Glutamatergic neuron (in vitro differentiated cells): ENCODE results near the gene MRPL47. TPM values are rescaled to one million over a fixed set of nuclear protein-coding genes. Genes with fewer than 3 reads are reported as not detected.

Experiments
- DNase-seq: peaks from one replicate; pipeline ENCODE4 v3.0.0; 2022
- H3K27ac Mint-ChIP-seq: one replicate; pipeline ENCODE4 v1.8.0; 2020; ENCODE audit warnings: mild to moderate bottlenecking, mixed read lengths, inconsistent platforms; ENCODE audit not compliant: unreplicated experiment
- H3K27me3 Mint-ChIP-seq: one replicate; pipeline ENCODE4 v1.8.0; 2020; ENCODE audit warnings: mild to moderate bottlenecking, moderate library complexity, mixed read lengths, inconsistent platforms; ENCODE audit not compliant: unreplicated experiment
- H3K36me3 Mint-ChIP-seq: one replicate; pipeline ENCODE4 v1.8.0; 2020; ENCODE audit warnings: mild to moderate bottlenecking, mixed read lengths, inconsistent platforms; ENCODE audit not compliant: unreplicated experiment
- H3K4me1 Mint-ChIP-seq: one replicate; pipeline ENCODE4 v1.8.0; 2020; ENCODE audit warnings: mild to moderate bottlenecking, low read depth, mixed read lengths, inconsistent platforms; ENCODE audit not compliant: unreplicated experiment
- H3K4me3 Mint-ChIP-seq: one replicate; pipeline ENCODE4 v1.8.0; 2020; ENCODE audit warnings: mild to moderate bottlenecking, mixed read lengths, inconsistent platforms; ENCODE audit not compliant: unreplicated experiment
- H3K9me3 Mint-ChIP-seq: one replicate; pipeline ENCODE4 v1.8.0; 2020; ENCODE audit warnings: mild to moderate bottlenecking, moderate library complexity, mixed read lengths, inconsistent platforms; ENCODE audit not compliant: unreplicated experiment
- CTCF ChIP-seq: fragments of 200-600 bp; sonication (generic); IDR thresholded peaks from one replicate; pipeline ENCODE4 v1.5.0; 2021; ENCODE audit not compliant: partially characterized antibody, unreplicated experiment
- long read RNA-seq: library from polyadenylated mRNA; unstranded; transcript quantifications from one replicate; pipeline ENCODE4 v2.0.0, GENCODE V29; 2020; ENCODE audit not compliant: unreplicated experiment
- total RNA-seq: library from RNA; stranded (reverse); fragmentation: NEBNext Ultra II Directional; extraction: Animal tissue kit (Norgen Biotek cat#: 25700); gene quantifications from one replicate; pipeline ENCODE4 v1.2.1, GENCODE V29; 2021; ENCODE audit not compliant: unreplicated experiment

The MRPL47 gene
- total RNA-seq = 45.0 TPM
- long read RNA-seq, transcript MRPL47-203 (7 exons, 1,370 nt) = major isoform, 61 of 65 reads
- long read RNA-seq, partial matches to known transcripts = 1 of 65 reads
- long read RNA-seq, other reads (novel, unspliced or antisense) = 2 of 65 reads

GRCh38 chr3:179604321-179605078 lies at the start of gene MRPL47, which contains the start of gene NDUFB5:
TSS of gene MRPL47 (minus strand) at chr3:179604638. CDS start at chr3:179604624, 14 bp downstream.
TSS of gene NDUFB5 (plus strand) at chr3:179604794. CDS start at chr3:179604816, 22 bp downstream.
- peak within 1 kb of the TSS; percentile 96 for H3K27ac Mint-ChIP-seq
- H3K4me3 Mint-ChIP-seq = peak within 1 kb of the TSS; percentile 99
- peaks cover 2% of the 10 kb centered on the region for H3K9me3 Mint-ChIP-seq
- no peaks in the 10 kb centered on the region for H3K27me3 Mint-ChIP-seq
- TF ChIP-seq CTCF = no peak
- no peaks in the 10 kb centered on the region for H3K36me3 Mint-ChIP-seq
- DNase-seq = peak; percentile 90
- H3K4me1 Mint-ChIP-seq = peaks cover 5% of the 10 kb centered on the region

GRCh38 chr3:179653096-179653797 lies 48.8 kb upstream of the MRPL47 start:
- Mint-ChIP-seq H3K27me3 (peaks cover 13% of the 10 kb centered on the region), H3K27ac (peak overlapping the region; percentile 98), H3K4me1 (peaks cover 30% of the 10 kb centered on the region), H3K4me3 (peak overlapping the region; percentile 98), H3K9me3 (peaks cover 25% of the 10 kb centered on the region), H3K36me3 (no peaks in the 10 kb centered on the region)
- DNase-seq = peak; percentile 83
- TF ChIP-seq CTCF = no peak

GRCh38 chr3:179652447-179653095 lies 48.1 kb upstream of the MRPL47 start, which contains the start of gene USP13:
TSS of gene USP13 (plus strand) at chr3:179653040. CDS start at chr3:179653226, 186 bp downstream.
- no peak for TF ChIP-seq CTCF
- Mint-ChIP-seq H3K27ac (peak within 1 kb of the TSS; percentile 98), H3K4me1 (peaks cover 28% of the 10 kb centered on the region), H3K36me3 (no peaks in the 10 kb centered on the region), H3K27me3 (peaks cover 13% of the 10 kb centered on the region), H3K4me3 (peak within 1 kb of the TSS; percentile 98), H3K9me3 (peaks cover 23% of the 10 kb centered on the region)
- peak; percentile 85 for DNase-seq

- peak overlapping the region; percentile 94 for H3K27ac Mint-ChIP-seq
- H3K4me1 Mint-ChIP-seq = peaks cover 27% of the 10 kb centered on the region
- no peak for TF ChIP-seq CTCF
- H3K9me3 Mint-ChIP-seq = peaks cover 22% of the 10 kb centered on the region
- no peaks in the 10 kb centered on the region for H3K36me3 Mint-ChIP-seq
- H3K4me3 Mint-ChIP-seq = peak overlapping the region; percentile 92
- H3K27me3 Mint-ChIP-seq = peaks cover 13% of the 10 kb centered on the region
- no peak for DNase-seq
Measured at GRCh38 chr3:179651687-179652446, 47.4 kb upstream of the MRPL47 start.
